ENCODE results near the gene PITX1.

Gene PITX1

GRCh38 chr5:135012033-135012588 lies 21.9 kb downstream of the PITX1 start:
- DNase-seq (ENCODE audit: extremely low read depth, low read depth) = no peak
- TF ChIP-seq, protein P1, sequence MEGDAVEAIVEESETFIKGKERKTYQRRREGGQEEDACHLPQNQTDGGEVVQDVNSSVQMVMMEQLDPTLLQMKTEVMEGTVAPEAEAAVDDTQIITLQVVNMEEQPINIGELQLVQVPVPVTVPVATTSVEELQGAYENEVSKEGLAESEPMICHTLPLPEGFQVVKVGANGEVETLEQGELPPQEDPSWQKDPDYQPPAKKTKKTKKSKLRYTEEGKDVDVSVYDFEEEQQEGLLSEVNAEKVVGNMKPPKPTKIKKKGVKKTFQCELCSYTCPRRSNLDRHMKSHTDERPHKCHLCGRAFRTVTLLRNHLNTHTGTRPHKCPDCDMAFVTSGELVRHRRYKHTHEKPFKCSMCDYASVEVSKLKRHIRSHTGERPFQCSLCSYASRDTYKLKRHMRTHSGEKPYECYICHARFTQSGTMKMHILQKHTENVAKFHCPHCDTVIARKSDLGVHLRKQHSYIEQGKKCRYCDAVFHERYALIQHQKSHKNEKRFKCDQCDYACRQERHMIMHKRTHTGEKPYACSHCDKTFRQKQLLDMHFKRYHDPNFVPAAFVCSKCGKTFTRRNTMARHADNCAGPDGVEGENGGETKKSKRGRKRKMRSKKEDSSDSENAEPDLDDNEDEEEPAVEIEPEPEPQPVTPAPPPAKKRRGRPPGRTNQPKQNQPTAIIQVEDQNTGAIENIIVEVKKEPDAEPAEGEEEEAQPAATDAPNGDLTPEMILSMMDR (IDR thresholded peaks at IDR 0.05; ENCODE audit: low read depth, low read length) = no peak

- DNase-seq (ENCODE audit: extremely low read depth, low read depth) = no peak
- TF ChIP-seq, protein P1 (IDR thresholded peaks at IDR 0.05; ENCODE audit: low read depth, low read length) = no peak
Observed at GRCh38 chr5:135011355-135012032, 22.5 kb downstream of the PITX1 start.

GRCh38 chr5:135010502-135011354 lies 23.3 kb downstream of the PITX1 start:
- TF ChIP-seq, protein P1 (IDR thresholded peaks at IDR 0.05; ENCODE audit: low read depth, low read length) = no peak; the same call in 1 of the 2 replicates
- DNase-seq (ENCODE audit: extremely low read depth, low read depth) = no peak

- DNase-seq (ENCODE audit: extremely low read depth, low read depth) = no peak
- TF ChIP-seq, protein P1 (IDR thresholded peaks at IDR 0.05; ENCODE audit: low read depth, low read length) = no peak
Observed at GRCh38 chr5:135009736-135010501, 24.1 kb downstream of the PITX1 start.

DNA sequence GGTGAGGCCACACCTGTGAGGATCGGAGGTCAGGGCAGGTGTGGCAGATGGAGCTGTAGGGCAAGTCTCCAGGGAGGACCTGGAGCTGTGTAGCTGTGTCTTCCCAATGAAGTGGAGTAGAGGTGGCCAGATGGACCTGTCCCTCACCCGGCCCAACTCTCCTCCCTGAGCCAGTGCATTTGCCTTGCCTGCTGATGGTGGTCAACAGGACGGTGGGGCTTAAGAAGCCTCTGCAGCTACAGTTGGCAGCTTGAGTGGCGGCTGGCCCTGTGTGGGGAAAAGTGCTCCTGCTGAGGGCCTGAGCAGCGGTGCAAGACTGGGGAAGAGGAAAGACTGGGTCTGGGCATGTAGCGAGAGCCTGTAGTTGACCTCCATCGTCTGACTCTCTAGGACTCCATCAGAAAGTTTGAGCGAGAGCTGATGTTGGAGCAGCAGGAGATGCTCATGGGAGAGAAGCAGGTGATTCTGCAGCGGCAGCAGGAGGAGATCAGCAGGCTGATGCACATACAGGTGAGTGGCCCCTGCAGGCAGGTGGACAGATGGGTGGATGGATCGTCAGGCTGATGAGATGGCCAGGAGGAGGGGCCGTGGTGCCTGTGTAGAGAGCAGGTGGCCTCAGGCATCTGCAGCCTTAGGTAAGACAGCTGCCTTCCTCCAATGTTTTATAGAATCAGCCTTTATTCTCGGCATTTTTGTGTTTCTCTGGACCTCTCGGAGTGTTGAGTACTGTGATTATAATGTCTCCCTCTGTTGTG lies 24.9 kb downstream of the PITX1 start:
- TF ChIP-seq, protein P1 (IDR thresholded peaks at IDR 0.05; ENCODE audit: low read depth, low read length) = no peak
- DNase-seq (ENCODE audit: extremely low read depth, low read depth) = no peak

DNA sequence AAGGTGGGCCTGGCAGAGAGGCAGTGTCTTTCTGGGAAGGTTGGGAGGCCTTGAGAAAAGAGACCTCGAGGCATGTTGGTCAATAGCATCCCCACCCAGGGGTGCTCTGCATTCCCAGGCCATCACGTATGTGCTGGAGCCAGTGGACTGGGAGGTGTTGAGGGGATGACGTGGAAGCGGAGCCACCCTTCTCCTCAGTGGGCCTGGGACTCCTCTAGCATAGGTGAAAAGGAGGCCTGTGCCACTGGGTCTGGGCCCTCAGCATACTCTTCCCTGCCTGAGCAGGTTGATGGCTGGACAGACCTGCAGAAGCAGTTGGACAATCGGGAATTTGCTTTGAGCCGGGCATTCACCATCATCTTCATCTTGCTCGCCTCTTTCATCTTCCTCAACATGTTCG lies 25.5 kb downstream of the PITX1 start:
- no peak for DNase-seq (ENCODE audit: extremely low read depth, low read depth)
- TF ChIP-seq, protein P1 (IDR thresholded peaks at IDR 0.05; ENCODE audit: low read depth, low read length) = no peak
